COLO668 (cell line): Measurements from ENCODE around the gene MBP.

Experiments used
- DNase-seq: peaks from one replicate; lab custom pipeline; 2025; ENCODE audit not compliant: unreplicated experiment; lab: John Stamatoyannopoulos, UW

MBP gene

GRCh38 chr18:77132369-77133050, at the start of gene MBP:
MBP (minus strand) TSS chr18:77132783; CDS start chr18:77105261, 27,522 bp downstream.
- DNase-seq = peak; percentile 97

- DNase-seq = no peak
These were observed 49.5 kb upstream of the MBP start for GRCh38 chr18:77181950-77182707.

GRCh38 chr18:77178559-77178958, 46.0 kb upstream of the MBP start:
- no peak for DNase-seq

GRCh38 chr18:77177009-77177408, 44.4 kb upstream of the MBP start:
- no peak for DNase-seq

GRCh38 chr18:77173275-77174030, 40.9 kb upstream of the MBP start:
- no peak for DNase-seq

GRCh38 chr18:77170890-77171410, 38.4 kb upstream of the MBP start:
- DNase-seq = no peak

GRCh38 chr18:77168811-77169311, 36.3 kb upstream of the MBP start:
- no peak for DNase-seq

GRCh38 chr18:77167251-77167650, 34.7 kb upstream of the MBP start:
- DNase-seq = no peak

GRCh38 chr18:77166523-77166922, 33.9 kb upstream of the MBP start:
- no peak for DNase-seq

- DNase-seq = no peak
These were observed 33.1 kb upstream of the MBP start for GRCh38 chr18:77165503-77166188.

GRCh38 chr18:77164763-77165485, 32.3 kb upstream of the MBP start:
- no peak for DNase-seq

- no peak for DNase-seq
These were observed 31.4 kb upstream of the MBP start for GRCh38 chr18:77164026-77164425.

GRCh38 chr18:77162580-77162979, 30.0 kb upstream of the MBP start:
- DNase-seq = no peak

- DNase-seq = no peak
These were observed 29.4 kb upstream of the MBP start for GRCh38 chr18:77161961-77162360.

- no peak for DNase-seq
These were observed 28.8 kb upstream of the MBP start for GRCh38 chr18:77161383-77161782.

GRCh38 chr18:77160515-77160914, 27.9 kb upstream of the MBP start:
- no peak for DNase-seq

GRCh38 chr18:77157312-77157711, 24.7 kb upstream of the MBP start:
- no peak for DNase-seq

- DNase-seq = no peak
These were observed 22.4 kb upstream of the MBP start for GRCh38 chr18:77155031-77155430.

GRCh38 chr18:77153404-77153803, 20.8 kb upstream of the MBP start:
- no peak for DNase-seq
